WTC11 (cell line): ENCODE measurements around the gene JSRP1. TPM values are rescaled to one million over a fixed set of nuclear protein-coding genes. Genes with fewer than 3 reads are reported as not detected.
A peak's percentile ranks its signal among the peaks of the same experiment; 100 is the strongest.

Experiments
- ATF1 ChIP-seq: sonication (generic); formaldehyde crosslinking; IDR thresholded peaks from 2 replicates; pipeline ENCODE4 v1.8.1; 2023; ENCODE audit warnings: mild to moderate bottlenecking, moderate library complexity, missing genetic modification reagents
- ELF4 ChIP-seq: sonication (generic); formaldehyde crosslinking; IDR thresholded peaks from 2 replicates; pipeline ENCODE4 v1.8.1; 2022; ENCODE audit warnings: low read depth, mild to moderate bottlenecking, moderate library complexity, missing genetic modification reagents
- ESRRA ChIP-seq: sonication (generic); formaldehyde crosslinking; IDR thresholded peaks from 2 replicates; pipeline ENCODE4 v1.8.1; 2022; ENCODE audit warnings: mild to moderate bottlenecking, missing genetic modification reagents, borderline replicate concordance
- GABPB1 ChIP-seq: sonication (generic); formaldehyde crosslinking; IDR thresholded peaks from 2 replicates; pipeline ENCODE4 v1.8.1; 2023; ENCODE audit warnings: mild to moderate bottlenecking, missing genetic modification reagents
- TCF7 ChIP-seq: sonication (generic); formaldehyde crosslinking; IDR thresholded peaks from 2 replicates; pipeline ENCODE4 v1.8.0; 2022; ENCODE audit warnings: mild to moderate bottlenecking, low read depth, missing genetic modification reagents, moderate library complexity
- TEAD1 ChIP-seq: sonication (generic); formaldehyde crosslinking; IDR thresholded peaks from 2 replicates; pipeline ENCODE4 v1.8.0; 2022; ENCODE audit warnings: mild to moderate bottlenecking, missing genetic modification reagents
- ZBTB21 ChIP-seq: sonication (generic); formaldehyde crosslinking; IDR thresholded peaks from 2 replicates; pipeline ENCODE4 v1.8.1; 2023; ENCODE audit warnings: mild to moderate bottlenecking, missing genetic modification reagents, borderline replicate concordance
- ZNF138 ChIP-seq: sonication (generic); formaldehyde crosslinking; conservative IDR thresholded peaks from 2 replicates; pipeline ENCODE4 v1.8.1; 2022; ENCODE audit warnings: mild to moderate bottlenecking, moderate library complexity, missing genetic modification reagents
- ZNF263 ChIP-seq: sonication (generic); formaldehyde crosslinking; IDR thresholded peaks from 2 replicates; pipeline ENCODE4 v1.8.1; 2022; ENCODE audit warnings: low read depth, mild to moderate bottlenecking, moderate library complexity, missing genetic modification reagents
- ZNF317 ChIP-seq: sonication (generic); formaldehyde crosslinking; IDR thresholded peaks from 2 replicates; pipeline ENCODE4 v1.8.1; 2023; ENCODE audit warnings: low read depth, mild to moderate bottlenecking, moderate library complexity, missing genetic modification reagents, borderline replicate concordance
- total RNA-seq: library from RNA; stranded (reverse); gene quantifications from 3 replicates; pipeline ENCODE4 v1.2.3, GENCODE V29; 2021
- TF ChIP-seq, protein P1 (sequence below): sonication (generic); formaldehyde crosslinking; conservative IDR thresholded peaks from 2 replicates; pipeline ENCODE4 v1.8.1; 2022; ENCODE audit warnings: mild to moderate bottlenecking, missing genetic modification reagents
- TF ChIP-seq, protein P2 (sequence below): sonication (generic); formaldehyde crosslinking; IDR thresholded peaks from 2 replicates; pipeline ENCODE4 v1.8.1; 2022; ENCODE audit warnings: missing genetic modification reagents, borderline replicate concordance
- TF ChIP-seq, protein P3 (sequence below): sonication (generic); formaldehyde crosslinking; IDR thresholded peaks from 2 replicates; pipeline ENCODE4 v1.8.0; 2023; ENCODE audit warnings: missing genetic modification reagents, mild to moderate bottlenecking, borderline replicate concordance
- TF ChIP-seq, protein P4 (sequence below): fragments of 250-450 bp; sonication (Bioruptor Pico); IDR thresholded peaks from 2 replicates; pipeline ENCODE4 v1.9.0; 2021; ENCODE audit warnings: mild to moderate bottlenecking
- TF ChIP-seq, protein P5 (sequence below): sonication (generic); formaldehyde crosslinking; IDR thresholded peaks from 2 replicates; pipeline ENCODE4 v1.8.1; 2023; ENCODE audit warnings: mild to moderate bottlenecking, missing genetic modification reagents, borderline replicate concordance
- TF ChIP-seq, protein P6 (sequence below): sonication (generic); formaldehyde crosslinking; IDR thresholded peaks from 2 replicates; pipeline ENCODE4 v1.8.0; 2022; ENCODE audit warnings: mild to moderate bottlenecking, missing genetic modification reagents
- TF ChIP-seq, protein P7 (sequence below): sonication (generic); formaldehyde crosslinking; IDR thresholded peaks from 2 replicates; pipeline ENCODE4 v1.8.0; 2023; ENCODE audit warnings: mild to moderate bottlenecking, missing genetic modification reagents

Gene JSRP1
- total RNA-seq, 1 experiment from 2014 or later: 0.33 TPM

DNA sequence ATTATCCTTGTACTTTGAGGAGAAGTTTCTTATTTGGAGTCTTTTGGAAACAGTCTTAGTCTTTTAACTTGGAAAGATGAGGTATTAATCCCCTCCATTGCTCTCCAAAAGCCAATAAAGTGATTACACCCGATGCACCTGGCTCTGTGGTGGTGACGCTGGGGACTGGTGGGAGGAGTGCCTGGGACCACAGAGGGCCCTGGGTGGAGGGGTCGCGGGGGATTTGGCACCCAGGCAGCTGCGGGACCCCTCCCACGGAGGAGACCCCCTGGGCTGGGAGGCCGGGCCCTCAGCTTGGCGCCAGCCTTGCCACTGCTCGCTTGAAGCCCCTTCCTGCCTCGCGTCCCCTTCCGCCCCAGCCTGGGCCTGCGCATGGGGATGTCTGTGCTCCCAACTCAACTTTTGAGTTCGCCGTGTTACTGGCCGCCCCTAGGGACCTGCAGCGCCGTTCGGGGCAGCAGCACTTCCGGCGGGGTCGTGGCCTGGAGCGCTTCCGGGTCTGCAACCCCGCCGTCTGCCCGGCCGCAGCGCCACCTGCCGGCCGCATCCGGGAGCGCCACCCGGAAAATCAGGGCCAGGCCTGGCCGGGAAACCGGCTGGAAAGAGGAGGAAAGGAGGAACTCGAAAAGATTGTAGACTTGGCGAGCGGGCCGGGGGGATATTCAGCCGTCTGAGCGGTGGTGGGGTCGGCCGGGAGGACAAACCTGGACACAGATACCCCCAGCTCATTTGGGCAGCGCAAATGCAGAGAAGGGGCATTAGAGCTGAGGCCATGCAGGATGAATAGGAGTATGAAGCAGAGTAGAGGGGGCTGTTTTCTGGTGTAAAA is 17.4 kb upstream of the JSRP1 start (continued):
- TF ChIP-seq ATF1 (no peak), TCF7 (no peak), ZNF138 (CRISPR knock-in tag) (no peak), ZBTB21 (CRISPR knock-in tag) (no peak), ZNF263 (CRISPR knock-in tag) (0 out of 2 replicates have a peak, but pooled peaks have one; percentile 57), ZNF317 (CRISPR knock-in tag) (no peak), ELF4 (CRISPR knock-in tag) (0 out of 2 replicates have a peak, but pooled peaks have one; percentile 49), TEAD1 (CRISPR knock-in tag) (peak; percentile 72), GABPB1 (peak; percentile 78), ESRRA (CRISPR knock-in tag) (0 out of 2 replicates have a peak, but pooled peaks have one; percentile 24)
- TF ChIP-seq, protein P1, sequence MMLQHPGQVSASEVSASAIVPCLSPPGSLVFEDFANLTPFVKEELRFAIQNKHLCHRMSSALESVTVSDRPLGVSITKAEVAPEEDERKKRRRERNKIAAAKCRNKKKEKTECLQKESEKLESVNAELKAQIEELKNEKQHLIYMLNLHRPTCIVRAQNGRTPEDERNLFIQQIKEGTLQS (CRISPR knock-in tag): no peak
- TF ChIP-seq, protein P2, sequence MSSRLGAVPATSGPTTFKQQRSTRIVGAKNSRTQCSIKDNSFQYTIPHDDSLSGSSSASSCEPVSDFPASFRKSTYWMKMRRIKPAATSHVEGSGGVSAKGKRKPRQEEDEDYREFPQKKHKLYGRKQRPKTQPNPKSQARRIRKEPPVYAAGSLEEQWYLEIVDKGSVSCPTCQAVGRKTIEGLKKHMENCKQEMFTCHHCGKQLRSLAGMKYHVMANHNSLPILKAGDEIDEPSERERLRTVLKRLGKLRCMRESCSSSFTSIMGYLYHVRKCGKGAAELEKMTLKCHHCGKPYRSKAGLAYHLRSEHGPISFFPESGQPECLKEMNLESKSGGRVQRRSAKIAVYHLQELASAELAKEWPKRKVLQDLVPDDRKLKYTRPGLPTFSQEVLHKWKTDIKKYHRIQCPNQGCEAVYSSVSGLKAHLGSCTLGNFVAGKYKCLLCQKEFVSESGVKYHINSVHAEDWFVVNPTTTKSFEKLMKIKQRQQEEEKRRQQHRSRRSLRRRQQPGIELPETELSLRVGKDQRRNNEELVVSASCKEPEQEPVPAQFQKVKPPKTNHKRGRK (CRISPR knock-in tag): no peak
- TF ChIP-seq, protein P3, sequence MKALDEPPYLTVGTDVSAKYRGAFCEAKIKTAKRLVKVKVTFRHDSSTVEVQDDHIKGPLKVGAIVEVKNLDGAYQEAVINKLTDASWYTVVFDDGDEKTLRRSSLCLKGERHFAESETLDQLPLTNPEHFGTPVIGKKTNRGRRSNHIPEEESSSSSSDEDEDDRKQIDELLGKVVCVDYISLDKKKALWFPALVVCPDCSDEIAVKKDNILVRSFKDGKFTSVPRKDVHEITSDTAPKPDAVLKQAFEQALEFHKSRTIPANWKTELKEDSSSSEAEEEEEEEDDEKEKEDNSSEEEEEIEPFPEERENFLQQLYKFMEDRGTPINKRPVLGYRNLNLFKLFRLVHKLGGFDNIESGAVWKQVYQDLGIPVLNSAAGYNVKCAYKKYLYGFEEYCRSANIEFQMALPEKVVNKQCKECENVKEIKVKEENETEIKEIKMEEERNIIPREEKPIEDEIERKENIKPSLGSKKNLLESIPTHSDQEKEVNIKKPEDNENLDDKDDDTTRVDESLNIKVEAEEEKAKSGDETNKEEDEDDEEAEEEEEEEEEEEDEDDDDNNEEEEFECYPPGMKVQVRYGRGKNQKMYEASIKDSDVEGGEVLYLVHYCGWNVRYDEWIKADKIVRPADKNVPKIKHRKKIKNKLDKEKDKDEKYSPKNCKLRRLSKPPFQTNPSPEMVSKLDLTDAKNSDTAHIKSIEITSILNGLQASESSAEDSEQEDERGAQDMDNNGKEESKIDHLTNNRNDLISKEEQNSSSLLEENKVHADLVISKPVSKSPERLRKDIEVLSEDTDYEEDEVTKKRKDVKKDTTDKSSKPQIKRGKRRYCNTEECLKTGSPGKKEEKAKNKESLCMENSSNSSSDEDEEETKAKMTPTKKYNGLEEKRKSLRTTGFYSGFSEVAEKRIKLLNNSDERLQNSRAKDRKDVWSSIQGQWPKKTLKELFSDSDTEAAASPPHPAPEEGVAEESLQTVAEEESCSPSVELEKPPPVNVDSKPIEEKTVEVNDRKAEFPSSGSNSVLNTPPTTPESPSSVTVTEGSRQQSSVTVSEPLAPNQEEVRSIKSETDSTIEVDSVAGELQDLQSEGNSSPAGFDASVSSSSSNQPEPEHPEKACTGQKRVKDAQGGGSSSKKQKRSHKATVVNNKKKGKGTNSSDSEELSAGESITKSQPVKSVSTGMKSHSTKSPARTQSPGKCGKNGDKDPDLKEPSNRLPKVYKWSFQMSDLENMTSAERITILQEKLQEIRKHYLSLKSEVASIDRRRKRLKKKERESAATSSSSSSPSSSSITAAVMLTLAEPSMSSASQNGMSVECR (CRISPR knock-in tag): 0 out of 2 replicates have a peak, but pooled peaks have one; percentile 72
- TF ChIP-seq, protein P4, sequence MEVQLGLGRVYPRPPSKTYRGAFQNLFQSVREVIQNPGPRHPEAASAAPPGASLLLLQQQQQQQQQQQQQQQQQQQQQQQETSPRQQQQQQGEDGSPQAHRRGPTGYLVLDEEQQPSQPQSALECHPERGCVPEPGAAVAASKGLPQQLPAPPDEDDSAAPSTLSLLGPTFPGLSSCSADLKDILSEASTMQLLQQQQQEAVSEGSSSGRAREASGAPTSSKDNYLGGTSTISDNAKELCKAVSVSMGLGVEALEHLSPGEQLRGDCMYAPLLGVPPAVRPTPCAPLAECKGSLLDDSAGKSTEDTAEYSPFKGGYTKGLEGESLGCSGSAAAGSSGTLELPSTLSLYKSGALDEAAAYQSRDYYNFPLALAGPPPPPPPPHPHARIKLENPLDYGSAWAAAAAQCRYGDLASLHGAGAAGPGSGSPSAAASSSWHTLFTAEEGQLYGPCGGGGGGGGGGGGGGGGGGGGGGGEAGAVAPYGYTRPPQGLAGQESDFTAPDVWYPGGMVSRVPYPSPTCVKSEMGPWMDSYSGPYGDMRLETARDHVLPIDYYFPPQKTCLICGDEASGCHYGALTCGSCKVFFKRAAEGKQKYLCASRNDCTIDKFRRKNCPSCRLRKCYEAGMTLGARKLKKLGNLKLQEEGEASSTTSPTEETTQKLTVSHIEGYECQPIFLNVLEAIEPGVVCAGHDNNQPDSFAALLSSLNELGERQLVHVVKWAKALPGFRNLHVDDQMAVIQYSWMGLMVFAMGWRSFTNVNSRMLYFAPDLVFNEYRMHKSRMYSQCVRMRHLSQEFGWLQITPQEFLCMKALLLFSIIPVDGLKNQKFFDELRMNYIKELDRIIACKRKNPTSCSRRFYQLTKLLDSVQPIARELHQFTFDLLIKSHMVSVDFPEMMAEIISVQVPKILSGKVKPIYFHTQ (CRISPR knock-in tag): no peak
- TF ChIP-seq, protein P5, sequence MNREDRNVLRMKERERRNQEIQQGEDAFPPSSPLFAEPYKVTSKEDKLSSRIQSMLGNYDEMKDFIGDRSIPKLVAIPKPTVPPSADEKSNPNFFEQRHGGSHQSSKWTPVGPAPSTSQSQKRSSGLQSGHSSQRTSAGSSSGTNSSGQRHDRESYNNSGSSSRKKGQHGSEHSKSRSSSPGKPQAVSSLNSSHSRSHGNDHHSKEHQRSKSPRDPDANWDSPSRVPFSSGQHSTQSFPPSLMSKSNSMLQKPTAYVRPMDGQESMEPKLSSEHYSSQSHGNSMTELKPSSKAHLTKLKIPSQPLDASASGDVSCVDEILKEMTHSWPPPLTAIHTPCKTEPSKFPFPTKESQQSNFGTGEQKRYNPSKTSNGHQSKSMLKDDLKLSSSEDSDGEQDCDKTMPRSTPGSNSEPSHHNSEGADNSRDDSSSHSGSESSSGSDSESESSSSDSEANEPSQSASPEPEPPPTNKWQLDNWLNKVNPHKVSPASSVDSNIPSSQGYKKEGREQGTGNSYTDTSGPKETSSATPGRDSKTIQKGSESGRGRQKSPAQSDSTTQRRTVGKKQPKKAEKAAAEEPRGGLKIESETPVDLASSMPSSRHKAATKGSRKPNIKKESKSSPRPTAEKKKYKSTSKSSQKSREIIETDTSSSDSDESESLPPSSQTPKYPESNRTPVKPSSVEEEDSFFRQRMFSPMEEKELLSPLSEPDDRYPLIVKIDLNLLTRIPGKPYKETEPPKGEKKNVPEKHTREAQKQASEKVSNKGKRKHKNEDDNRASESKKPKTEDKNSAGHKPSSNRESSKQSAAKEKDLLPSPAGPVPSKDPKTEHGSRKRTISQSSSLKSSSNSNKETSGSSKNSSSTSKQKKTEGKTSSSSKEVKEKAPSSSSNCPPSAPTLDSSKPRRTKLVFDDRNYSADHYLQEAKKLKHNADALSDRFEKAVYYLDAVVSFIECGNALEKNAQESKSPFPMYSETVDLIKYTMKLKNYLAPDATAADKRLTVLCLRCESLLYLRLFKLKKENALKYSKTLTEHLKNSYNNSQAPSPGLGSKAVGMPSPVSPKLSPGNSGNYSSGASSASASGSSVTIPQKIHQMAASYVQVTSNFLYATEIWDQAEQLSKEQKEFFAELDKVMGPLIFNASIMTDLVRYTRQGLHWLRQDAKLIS: no peak
- TF ChIP-seq, protein P6, sequence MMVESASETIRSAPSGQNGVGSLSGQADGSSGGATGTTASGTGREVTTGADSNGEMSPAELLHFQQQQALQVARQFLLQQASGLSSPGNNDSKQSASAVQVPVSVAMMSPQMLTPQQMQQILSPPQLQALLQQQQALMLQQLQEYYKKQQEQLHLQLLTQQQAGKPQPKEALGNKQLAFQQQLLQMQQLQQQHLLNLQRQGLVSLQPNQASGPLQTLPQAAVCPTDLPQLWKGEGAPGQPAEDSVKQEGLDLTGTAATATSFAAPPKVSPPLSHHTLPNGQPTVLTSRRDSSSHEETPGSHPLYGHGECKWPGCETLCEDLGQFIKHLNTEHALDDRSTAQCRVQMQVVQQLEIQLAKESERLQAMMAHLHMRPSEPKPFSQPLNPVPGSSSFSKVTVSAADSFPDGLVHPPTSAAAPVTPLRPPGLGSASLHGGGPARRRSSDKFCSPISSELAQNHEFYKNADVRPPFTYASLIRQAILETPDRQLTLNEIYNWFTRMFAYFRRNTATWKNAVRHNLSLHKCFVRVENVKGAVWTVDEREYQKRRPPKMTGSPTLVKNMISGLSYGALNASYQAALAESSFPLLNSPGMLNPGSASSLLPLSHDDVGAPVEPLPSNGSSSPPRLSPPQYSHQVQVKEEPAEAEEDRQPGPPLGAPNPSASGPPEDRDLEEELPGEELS: 0 out of 2 replicates have a peak, but pooled peaks have one; percentile 62
- TF ChIP-seq, protein P7, sequence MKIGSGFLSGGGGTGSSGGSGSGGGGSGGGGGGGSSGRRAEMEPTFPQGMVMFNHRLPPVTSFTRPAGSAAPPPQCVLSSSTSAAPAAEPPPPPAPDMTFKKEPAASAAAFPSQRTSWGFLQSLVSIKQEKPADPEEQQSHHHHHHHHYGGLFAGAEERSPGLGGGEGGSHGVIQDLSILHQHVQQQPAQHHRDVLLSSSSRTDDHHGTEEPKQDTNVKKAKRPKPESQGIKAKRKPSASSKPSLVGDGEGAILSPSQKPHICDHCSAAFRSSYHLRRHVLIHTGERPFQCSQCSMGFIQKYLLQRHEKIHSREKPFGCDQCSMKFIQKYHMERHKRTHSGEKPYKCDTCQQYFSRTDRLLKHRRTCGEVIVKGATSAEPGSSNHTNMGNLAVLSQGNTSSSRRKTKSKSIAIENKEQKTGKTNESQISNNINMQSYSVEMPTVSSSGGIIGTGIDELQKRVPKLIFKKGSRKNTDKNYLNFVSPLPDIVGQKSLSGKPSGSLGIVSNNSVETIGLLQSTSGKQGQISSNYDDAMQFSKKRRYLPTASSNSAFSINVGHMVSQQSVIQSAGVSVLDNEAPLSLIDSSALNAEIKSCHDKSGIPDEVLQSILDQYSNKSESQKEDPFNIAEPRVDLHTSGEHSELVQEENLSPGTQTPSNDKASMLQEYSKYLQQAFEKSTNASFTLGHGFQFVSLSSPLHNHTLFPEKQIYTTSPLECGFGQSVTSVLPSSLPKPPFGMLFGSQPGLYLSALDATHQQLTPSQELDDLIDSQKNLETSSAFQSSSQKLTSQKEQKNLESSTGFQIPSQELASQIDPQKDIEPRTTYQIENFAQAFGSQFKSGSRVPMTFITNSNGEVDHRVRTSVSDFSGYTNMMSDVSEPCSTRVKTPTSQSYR: 0 out of 2 replicates have a peak, but pooled peaks have one; percentile 12
